ENCODE measurements around the gene OPCML.

DNA sequence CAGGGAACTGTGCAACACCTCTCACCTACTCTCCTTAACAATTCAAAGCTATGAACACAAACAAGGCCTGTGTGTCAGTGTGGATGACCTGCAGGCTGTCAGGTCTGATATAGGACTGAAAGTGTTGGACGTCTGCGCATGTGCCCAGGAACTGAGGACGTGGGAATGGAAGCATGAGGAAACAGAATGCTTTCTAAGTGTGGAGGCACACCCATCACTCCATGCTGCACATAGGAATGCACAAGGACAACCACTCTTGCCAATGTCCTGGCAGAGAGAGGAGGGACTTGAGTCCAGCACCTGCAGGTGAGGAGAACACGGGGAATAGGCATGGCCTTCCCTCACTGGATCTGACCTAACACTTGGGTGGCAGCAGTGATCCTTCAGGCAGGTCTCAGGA lies 874.3 kb downstream of the OPCML start:
- TF ChIP-seq, protein P1, sequence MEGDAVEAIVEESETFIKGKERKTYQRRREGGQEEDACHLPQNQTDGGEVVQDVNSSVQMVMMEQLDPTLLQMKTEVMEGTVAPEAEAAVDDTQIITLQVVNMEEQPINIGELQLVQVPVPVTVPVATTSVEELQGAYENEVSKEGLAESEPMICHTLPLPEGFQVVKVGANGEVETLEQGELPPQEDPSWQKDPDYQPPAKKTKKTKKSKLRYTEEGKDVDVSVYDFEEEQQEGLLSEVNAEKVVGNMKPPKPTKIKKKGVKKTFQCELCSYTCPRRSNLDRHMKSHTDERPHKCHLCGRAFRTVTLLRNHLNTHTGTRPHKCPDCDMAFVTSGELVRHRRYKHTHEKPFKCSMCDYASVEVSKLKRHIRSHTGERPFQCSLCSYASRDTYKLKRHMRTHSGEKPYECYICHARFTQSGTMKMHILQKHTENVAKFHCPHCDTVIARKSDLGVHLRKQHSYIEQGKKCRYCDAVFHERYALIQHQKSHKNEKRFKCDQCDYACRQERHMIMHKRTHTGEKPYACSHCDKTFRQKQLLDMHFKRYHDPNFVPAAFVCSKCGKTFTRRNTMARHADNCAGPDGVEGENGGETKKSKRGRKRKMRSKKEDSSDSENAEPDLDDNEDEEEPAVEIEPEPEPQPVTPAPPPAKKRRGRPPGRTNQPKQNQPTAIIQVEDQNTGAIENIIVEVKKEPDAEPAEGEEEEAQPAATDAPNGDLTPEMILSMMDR (conservative IDR thresholded peaks at IDR 0.05 in 1 of 2, IDR thresholded peaks at IDR 0.05 in 1 of 2; ENCODE audit: low read depth in 1 of 2, low read length in 2 of 2), result no peak
- no peak for TF ChIP-seq EZH2 (IDR thresholded peaks at IDR 0.05; ENCODE audit: low read length, missing control alignments)
